Hepatocyte (in vitro differentiated cells): Measurements from ENCODE around the gene KXD1. TPM values are rescaled to one million over a fixed set of nuclear protein-coding genes. Genes with fewer than 3 reads are reported as not detected.

ENCODE experiments used
- DNase-seq: peaks from one replicate; pipeline ENCODE4 v3.0.0-alpha.2; 2016; ENCODE audit warnings: low spot score
- H2AFZ ChIP-seq: fragments of 200-600 bp; sonication (generic); 2 replicates; pipeline ENCODE4 v1.6.0; 2016; ENCODE audit warnings: antibody characterized with exemption, mild to moderate bottlenecking
- H3K27ac ChIP-seq: fragments of 200-600 bp; sonication (generic); 2 replicates; pipeline ENCODE4 v1.5.1; 2016; ENCODE audit warnings: mild to moderate bottlenecking
- H3K27me3 ChIP-seq: fragments of 200-600 bp; sonication (generic); 2 replicates; pipeline ENCODE4 v1.6.1; 2016
- H3K36me3 ChIP-seq: fragments of 200-600 bp; sonication (generic); replicated peaks from 2 replicates; pipeline ENCODE4 v1.5.1; 2016; ENCODE audit warnings: low read depth; ENCODE audit not compliant: insufficient read depth
- H3K4me1 ChIP-seq: fragments of 200-600 bp; sonication (generic); 2 replicates; pipeline ENCODE4 v1.5.1; 2016; ENCODE audit warnings: mild to moderate bottlenecking, moderate library complexity; ENCODE audit not compliant: insufficient read depth
- H3K4me2 ChIP-seq: fragments of 200-600 bp; sonication (generic); 2 replicates; pipeline ENCODE4 v1.6.0; 2016
- H3K4me3 ChIP-seq: fragments of 200-600 bp; sonication (generic); 2 replicates; pipeline ENCODE4 v1.5.1; 2016; ENCODE audit warnings: mild to moderate bottlenecking
- H3K79me2 ChIP-seq: fragments of 200-600 bp; sonication (generic); 2 replicates; pipeline ENCODE4 v1.6.0; 2017; ENCODE audit warnings: mild to moderate bottlenecking
- H3K9me2 ChIP-seq: fragments of 200-600 bp; sonication (generic); replicated peaks from 2 replicates; pipeline ENCODE4 v1.6.0; 2017; ENCODE audit warnings: mild to moderate bottlenecking; ENCODE audit not compliant: insufficient read depth
- H3K9me3 ChIP-seq: fragments of 200-600 bp; sonication (generic); 2 replicates; pipeline ENCODE4 v1.5.1; 2016; ENCODE audit warnings: low read depth, mild to moderate bottlenecking
- H4K20me1 ChIP-seq: fragments of 200-600 bp; sonication (generic); 2 replicates; pipeline ENCODE4 v1.6.0; 2016; ENCODE audit warnings: mild to moderate bottlenecking; ENCODE audit not compliant: insufficient read depth, poor library complexity, severe bottlenecking
- EZH2 ChIP-seq: fragments of 200-600 bp; sonication (generic); IDR thresholded peaks from 2 replicates; pipeline ENCODE4 v1.6.1; 2016; ENCODE audit warnings: antibody characterized with exemption, mild to moderate bottlenecking, borderline replicate concordance
- EZH2phosphoT487 ChIP-seq: fragments of 200-600 bp; sonication (generic); IDR thresholded peaks from one replicate; pipeline ENCODE4 v1.6.1; 2018; ENCODE audit warnings: antibody characterized with exemption, mild to moderate bottlenecking, low read depth, moderate library complexity; ENCODE audit not compliant: unreplicated experiment, severe bottlenecking
- WGBS: methylation state at CpG from one replicate; pipeline ENCODE4 v1.1.6; 2016; ENCODE audit warnings: low lambda C conversion rate; ENCODE audit errors: missing lambda C conversion rate; 5-methylcytosine and 5-hydroxymethylcytosine counted together
- polyA plus RNA-seq: library from polyadenylated mRNA; unstranded; fragments of >200 nt; fragmentation: Nextera tagmentation; extraction: Ambion mirVana; gene quantifications from 2 replicates; pipeline ENCODE4 v1.2.1, GENCODE V29; 2016
- total RNA-seq: library from RNA; depleted of rRNA; stranded (reverse); fragments of >200 nt; gene quantifications from 2 replicates; pipeline ENCODE4 v1.2.3, GENCODE V29; 2014
- TF ChIP-seq, protein P1 (sequence below): fragments of 200-600 bp; sonication (generic); IDR thresholded peaks from 2 replicates; pipeline ENCODE4 v1.5.1; 2016; ENCODE audit warnings: antibody characterized with exemption, mild to moderate bottlenecking; ENCODE audit not compliant: poor library complexity

The KXD1 gene
- total and polyA plus RNA-seq, 2 experiments from 2014 or later, result 76.3 to 89.2 TPM

DNA sequence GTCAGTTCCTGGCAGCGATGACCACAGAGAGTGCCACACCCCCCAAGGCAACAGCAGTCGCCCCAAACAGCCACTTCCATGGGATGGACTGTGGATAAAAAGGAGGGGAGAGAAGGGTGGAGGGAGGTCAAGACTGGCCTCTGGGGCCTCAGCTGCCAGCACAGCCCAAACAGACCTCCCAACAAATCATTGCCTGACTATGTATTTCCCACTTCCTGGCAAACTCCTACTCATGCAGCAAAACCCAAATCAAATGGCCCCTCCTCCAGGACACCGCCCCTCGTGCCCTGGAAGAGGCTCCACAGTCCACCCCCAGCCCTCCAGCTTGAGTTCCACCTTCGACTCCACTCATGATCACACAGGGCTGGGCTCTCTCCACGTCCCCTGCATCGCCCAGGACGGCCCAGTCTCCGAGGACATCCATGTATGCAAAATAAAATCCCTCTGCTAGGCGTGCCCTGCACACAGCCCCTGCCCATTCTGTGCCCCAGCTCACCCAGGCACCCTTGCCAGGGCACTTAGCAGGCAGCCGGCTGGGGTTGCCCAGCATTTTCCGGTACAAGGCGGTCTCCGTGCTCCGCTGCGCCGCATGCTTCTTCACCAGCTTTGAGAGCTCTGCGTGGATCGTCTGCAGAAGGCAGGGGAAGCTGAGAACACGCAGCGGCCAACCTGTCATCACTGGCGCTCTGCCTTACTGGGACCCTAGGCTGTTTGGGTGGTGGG, 25.3 kb upstream of the KXD1 start:
- Histone ChIP-seq H4K20me1 (no peaks in the 10 kb centered on the region), H3K4me2 (no peak overlapping the region), H3K4me1 (no peaks in the 10 kb centered on the region), H3K9me3 (no peaks in the 10 kb centered on the region), H3K9me2 (no peaks in the 10 kb centered on the region), H3K79me2 (no peaks in the 10 kb centered on the region), H3K4me3 (no peak overlapping the region), H3K27ac (no peak overlapping the region), H2AFZ (no peak overlapping the region), H3K36me3 (no peaks in the 10 kb centered on the region), H3K27me3 (no peaks in the 10 kb centered on the region)
- WGBS, result 96% methylated on average over 22 of the region's 22 CpGs
- TF ChIP-seq, protein P1, sequence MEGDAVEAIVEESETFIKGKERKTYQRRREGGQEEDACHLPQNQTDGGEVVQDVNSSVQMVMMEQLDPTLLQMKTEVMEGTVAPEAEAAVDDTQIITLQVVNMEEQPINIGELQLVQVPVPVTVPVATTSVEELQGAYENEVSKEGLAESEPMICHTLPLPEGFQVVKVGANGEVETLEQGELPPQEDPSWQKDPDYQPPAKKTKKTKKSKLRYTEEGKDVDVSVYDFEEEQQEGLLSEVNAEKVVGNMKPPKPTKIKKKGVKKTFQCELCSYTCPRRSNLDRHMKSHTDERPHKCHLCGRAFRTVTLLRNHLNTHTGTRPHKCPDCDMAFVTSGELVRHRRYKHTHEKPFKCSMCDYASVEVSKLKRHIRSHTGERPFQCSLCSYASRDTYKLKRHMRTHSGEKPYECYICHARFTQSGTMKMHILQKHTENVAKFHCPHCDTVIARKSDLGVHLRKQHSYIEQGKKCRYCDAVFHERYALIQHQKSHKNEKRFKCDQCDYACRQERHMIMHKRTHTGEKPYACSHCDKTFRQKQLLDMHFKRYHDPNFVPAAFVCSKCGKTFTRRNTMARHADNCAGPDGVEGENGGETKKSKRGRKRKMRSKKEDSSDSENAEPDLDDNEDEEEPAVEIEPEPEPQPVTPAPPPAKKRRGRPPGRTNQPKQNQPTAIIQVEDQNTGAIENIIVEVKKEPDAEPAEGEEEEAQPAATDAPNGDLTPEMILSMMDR, result no peak
- no peak for TF ChIP-seq EZH2phosphoT487
- TF ChIP-seq EZH2, result no peak
- DNase-seq, result no peak

DNA sequence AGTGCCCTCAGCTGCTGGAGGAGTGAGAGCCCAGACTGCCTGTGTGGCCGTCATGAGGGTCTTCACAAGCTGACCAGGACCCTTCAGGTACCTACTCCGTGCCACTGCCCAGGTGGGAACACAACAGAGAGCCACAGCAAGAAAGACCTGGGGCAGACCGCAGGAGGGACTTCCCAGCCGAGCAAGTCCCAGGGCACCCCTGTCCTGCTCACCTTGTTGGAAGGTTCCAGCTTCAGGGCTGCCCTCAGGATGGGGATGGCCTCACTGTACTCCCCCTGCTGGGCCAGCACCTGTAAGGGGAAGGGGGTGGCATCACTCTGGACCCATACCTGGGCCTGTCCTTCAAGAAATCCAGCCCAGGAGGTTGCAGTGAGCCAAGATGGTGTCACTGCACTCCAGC, 24.6 kb upstream of the KXD1 start:
- Histone ChIP-seq H3K79me2 (no peaks in the 10 kb centered on the region), H3K4me3 (no peak overlapping the region), H2AFZ (no peak overlapping the region), H3K27me3 (no peaks in the 10 kb centered on the region), H3K4me2 (no peak overlapping the region), H3K4me1 (no peaks in the 10 kb centered on the region), H3K27ac (no peak overlapping the region), H3K9me2 (no peaks in the 10 kb centered on the region), H3K36me3 (no peaks in the 10 kb centered on the region), H4K20me1 (no peaks in the 10 kb centered on the region), H3K9me3 (no peaks in the 10 kb centered on the region)
- WGBS, result 98% methylated on average over 4 of the region's 4 CpGs
- DNase-seq, result no peak
- TF ChIP-seq EZH2phosphoT487, result no peak
- TF ChIP-seq EZH2, result no peak

- no peak overlapping the region for H3K4me2 ChIP-seq
- H3K4me3 ChIP-seq, result no peak overlapping the region
- 98% methylated on average over 10 of the region's 10 CpGs for WGBS
- H3K9me2 ChIP-seq, result no peaks in the 10 kb centered on the region
- TF ChIP-seq EZH2phosphoT487 (no peak), EZH2 (no peak)
- TF ChIP-seq, protein P1, result no peak
- H3K4me1 ChIP-seq, result no peaks in the 10 kb centered on the region
- H2AFZ ChIP-seq, result no peak overlapping the region
- H4K20me1 ChIP-seq, result no peaks in the 10 kb centered on the region
- no peak for DNase-seq
- no peaks in the 10 kb centered on the region for H3K9me3 ChIP-seq
- H3K36me3 ChIP-seq, result no peaks in the 10 kb centered on the region
- peaks cover 2% of the 10 kb centered on the region for H3K79me2 ChIP-seq
- no peak overlapping the region for H3K27ac ChIP-seq
- no peaks in the 10 kb centered on the region for H3K27me3 ChIP-seq
Observed at GRCh38 chr19:18536475-18536874, 21.2 kb upstream of the KXD1 start.

- Histone ChIP-seq H3K27ac (no peak overlapping the region), H3K9me2 (no peaks in the 10 kb centered on the region), H3K9me3 (no peaks in the 10 kb centered on the region), H3K27me3 (no peaks in the 10 kb centered on the region), H3K79me2 (peaks cover 9% of the 10 kb centered on the region), H4K20me1 (no peaks in the 10 kb centered on the region), H3K4me3 (no peak overlapping the region), H2AFZ (no peak overlapping the region), H3K4me2 (no peak overlapping the region), H3K36me3 (no peaks in the 10 kb centered on the region), H3K4me1 (peaks cover 6% of the 10 kb centered on the region)
- TF ChIP-seq EZH2, result no peak
- TF ChIP-seq, protein P1, result no peak
- no peak for TF ChIP-seq EZH2phosphoT487
- 98% methylated on average over 17 of the region's 17 CpGs for WGBS
- DNase-seq, result no peak
Observed at GRCh38 chr19:18537431-18537830, 20.2 kb upstream of the KXD1 start.
